ENCODE data around the gene NLRX1. TPM values are rescaled to one million over a fixed set of nuclear protein-coding genes. Genes with fewer than 3 reads are reported as not detected.

NLRX1 gene
- total and polyA plus RNA-seq, 4 donors, result 4.2 to 12.0 (median 10.4) TPM

DNA sequence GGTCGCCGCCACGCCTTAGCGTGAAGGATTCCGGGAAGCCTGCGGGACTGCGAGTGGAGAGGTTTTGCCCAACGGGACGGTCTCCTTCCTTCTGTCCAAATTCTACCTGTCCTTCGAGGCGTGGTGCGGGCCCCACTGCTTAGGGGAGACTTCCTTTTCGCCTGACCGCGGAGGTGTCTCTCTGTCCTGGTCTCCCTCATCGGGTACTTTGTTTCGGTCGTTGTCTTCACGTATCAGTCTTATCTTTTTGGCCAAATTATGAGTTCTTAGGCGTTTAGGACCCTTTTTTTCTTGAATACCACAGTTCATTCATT lies 46.8 kb upstream of the NLRX1 start:
- no peak for DNase-seq (ENCODE audit: low spot score)
- Histone ChIP-seq H3K9me3 (ENCODE audit: control insufficient read depth in 4 of 4, low read length in 3 of 4) (no peaks in the 10 kb centered on the region), H3K27ac (ENCODE audit: low read depth in 1 of 2, low read length in 2 of 2) (peak overlapping the region in 1 of 2 donors; percentile 21), H3K27me3 (ENCODE audit: control insufficient read depth in 4 of 4, insufficient read depth in 4 of 4, low read length in 3 of 4) (no peaks in the 10 kb centered on the region), H3K4me3 (ENCODE audit: low read depth in 1 of 3, low read length in 3 of 3) (peak overlapping the region; percentile 73 to 98 (median 97)), H3K9ac (ENCODE audit: low read depth in 1 of 2, low read length in 2 of 2) (peak overlapping the region; percentile 80 to 91), H3K4me1 (ENCODE audit: control insufficient read depth in 4 of 4, insufficient read depth in 4 of 4, low read length in 3 of 4) (peaks cover 6 to 25% (median 19%) of the 10 kb centered on the region in 4 donors), H3K36me3 (ENCODE audit: control insufficient read depth in 4 of 4, insufficient read depth in 3 of 4, low read depth in 1 of 4, low read length in 3 of 4) (peaks cover 0 to 11% (median 7%) of the 10 kb centered on the region in 4 donors)
- under 1% methylated on average over 20 of the region's 20 CpGs for WGBS
- TF ChIP-seq, protein P1, sequence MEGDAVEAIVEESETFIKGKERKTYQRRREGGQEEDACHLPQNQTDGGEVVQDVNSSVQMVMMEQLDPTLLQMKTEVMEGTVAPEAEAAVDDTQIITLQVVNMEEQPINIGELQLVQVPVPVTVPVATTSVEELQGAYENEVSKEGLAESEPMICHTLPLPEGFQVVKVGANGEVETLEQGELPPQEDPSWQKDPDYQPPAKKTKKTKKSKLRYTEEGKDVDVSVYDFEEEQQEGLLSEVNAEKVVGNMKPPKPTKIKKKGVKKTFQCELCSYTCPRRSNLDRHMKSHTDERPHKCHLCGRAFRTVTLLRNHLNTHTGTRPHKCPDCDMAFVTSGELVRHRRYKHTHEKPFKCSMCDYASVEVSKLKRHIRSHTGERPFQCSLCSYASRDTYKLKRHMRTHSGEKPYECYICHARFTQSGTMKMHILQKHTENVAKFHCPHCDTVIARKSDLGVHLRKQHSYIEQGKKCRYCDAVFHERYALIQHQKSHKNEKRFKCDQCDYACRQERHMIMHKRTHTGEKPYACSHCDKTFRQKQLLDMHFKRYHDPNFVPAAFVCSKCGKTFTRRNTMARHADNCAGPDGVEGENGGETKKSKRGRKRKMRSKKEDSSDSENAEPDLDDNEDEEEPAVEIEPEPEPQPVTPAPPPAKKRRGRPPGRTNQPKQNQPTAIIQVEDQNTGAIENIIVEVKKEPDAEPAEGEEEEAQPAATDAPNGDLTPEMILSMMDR (IDR thresholded peaks at IDR 0.05; ENCODE audit: low read depth, low read length, missing input control), result no peak
- TF ChIP-seq EGR1 (IDR thresholded peaks at IDR 0.05; ENCODE audit: low read depth in 2 of 2) (no peak), FOXA1 (IDR thresholded peaks at IDR 0.05) (no peak), HNF4G (IDR thresholded peaks at IDR 0.05) (no peak), RXRA (IDR thresholded peaks at IDR 0.05) (no peak)

DNA sequence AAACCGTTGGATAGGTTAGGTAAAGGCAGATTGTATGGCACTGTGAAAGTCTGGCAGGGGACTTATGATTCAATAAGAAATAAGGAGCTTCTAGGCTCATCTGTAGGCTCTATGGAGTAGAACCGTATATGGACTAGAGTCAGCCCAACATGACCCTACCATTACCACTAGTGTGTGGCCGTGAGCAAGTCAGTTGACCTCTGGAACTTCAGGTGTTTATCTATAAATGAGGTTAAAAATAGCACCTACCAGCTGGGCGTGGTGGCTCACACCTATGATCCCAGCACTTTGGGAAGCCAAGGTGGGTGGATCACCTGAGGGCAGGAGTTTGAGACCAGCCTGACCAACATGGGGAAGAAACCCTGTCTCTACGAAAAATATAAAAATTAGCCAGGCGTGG lies 42.7 kb upstream of the NLRX1 start:
- WGBS, result 73% methylated on average over 6 of the region's 6 CpGs
- no peaks in the 10 kb centered on the region for H3K27me3 ChIP-seq (ENCODE audit: control insufficient read depth in 4 of 4, insufficient read depth in 4 of 4, low read length in 3 of 4)
- DNase-seq (ENCODE audit: low spot score), result no peak
- H3K9ac ChIP-seq (ENCODE audit: low read depth in 1 of 2, low read length in 2 of 2), result no peak overlapping the region
- H3K9me3 ChIP-seq (ENCODE audit: control insufficient read depth in 4 of 4, low read length in 3 of 4), result no peaks in the 10 kb centered on the region
- TF ChIP-seq HNF4A (conservative IDR thresholded peaks at IDR 0.05), result no peak
- TF ChIP-seq JUND (IDR thresholded peaks at IDR 0.05), result no peak
- TF ChIP-seq, protein P2, sequence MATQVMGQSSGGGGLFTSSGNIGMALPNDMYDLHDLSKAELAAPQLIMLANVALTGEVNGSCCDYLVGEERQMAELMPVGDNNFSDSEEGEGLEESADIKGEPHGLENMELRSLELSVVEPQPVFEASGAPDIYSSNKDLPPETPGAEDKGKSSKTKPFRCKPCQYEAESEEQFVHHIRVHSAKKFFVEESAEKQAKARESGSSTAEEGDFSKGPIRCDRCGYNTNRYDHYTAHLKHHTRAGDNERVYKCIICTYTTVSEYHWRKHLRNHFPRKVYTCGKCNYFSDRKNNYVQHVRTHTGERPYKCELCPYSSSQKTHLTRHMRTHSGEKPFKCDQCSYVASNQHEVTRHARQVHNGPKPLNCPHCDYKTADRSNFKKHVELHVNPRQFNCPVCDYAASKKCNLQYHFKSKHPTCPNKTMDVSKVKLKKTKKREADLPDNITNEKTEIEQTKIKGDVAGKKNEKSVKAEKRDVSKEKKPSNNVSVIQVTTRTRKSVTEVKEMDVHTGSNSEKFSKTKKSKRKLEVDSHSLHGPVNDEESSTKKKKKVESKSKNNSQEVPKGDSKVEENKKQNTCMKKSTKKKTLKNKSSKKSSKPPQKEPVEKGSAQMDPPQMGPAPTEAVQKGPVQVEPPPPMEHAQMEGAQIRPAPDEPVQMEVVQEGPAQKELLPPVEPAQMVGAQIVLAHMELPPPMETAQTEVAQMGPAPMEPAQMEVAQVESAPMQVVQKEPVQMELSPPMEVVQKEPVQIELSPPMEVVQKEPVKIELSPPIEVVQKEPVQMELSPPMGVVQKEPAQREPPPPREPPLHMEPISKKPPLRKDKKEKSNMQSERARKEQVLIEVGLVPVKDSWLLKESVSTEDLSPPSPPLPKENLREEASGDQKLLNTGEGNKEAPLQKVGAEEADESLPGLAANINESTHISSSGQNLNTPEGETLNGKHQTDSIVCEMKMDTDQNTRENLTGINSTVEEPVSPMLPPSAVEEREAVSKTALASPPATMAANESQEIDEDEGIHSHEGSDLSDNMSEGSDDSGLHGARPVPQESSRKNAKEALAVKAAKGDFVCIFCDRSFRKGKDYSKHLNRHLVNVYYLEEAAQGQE (IDR thresholded peaks at IDR 0.05), result no peak
- no peak for TF ChIP-seq YY1 (IDR thresholded peaks at IDR 0.05)
- TF ChIP-seq FOXA2 (IDR thresholded peaks at IDR 0.05), result no peak
- no peak for TF ChIP-seq HNF4G (IDR thresholded peaks at IDR 0.05)
- no peak for TF ChIP-seq NR2F2 (IDR thresholded peaks at IDR 0.05)
- no peak for TF ChIP-seq EGR1 (IDR thresholded peaks at IDR 0.05; ENCODE audit: low read depth in 2 of 2)
- TF ChIP-seq TAF1 (conservative IDR thresholded peaks at IDR 0.05), result no peak
- TF ChIP-seq, protein P1 (IDR thresholded peaks at IDR 0.05; ENCODE audit: low read depth, low read length, missing input control), result no peak
- H3K4me1 ChIP-seq (ENCODE audit: control insufficient read depth in 4 of 4, insufficient read depth in 4 of 4, low read length in 3 of 4), result peaks cover 6 to 20% (median 14%) of the 10 kb centered on the region in 4 donors
- H3K27ac ChIP-seq (ENCODE audit: low read depth in 1 of 2, low read length in 2 of 2), result no peak overlapping the region
- no peak overlapping the region for H3K4me3 ChIP-seq (ENCODE audit: low read depth in 1 of 3, low read length in 3 of 3)
- peaks cover 6 to 14% (median 12%) of the 10 kb centered on the region in 4 donors for H3K36me3 ChIP-seq (ENCODE audit: control insufficient read depth in 4 of 4, insufficient read depth in 3 of 4, low read depth in 1 of 4, low read length in 3 of 4)

Measured in liver (tissue), 9 donors.